Kidney epithelial cell (primary cell): ENCODE measurements around the gene PHETA1. TPM values are rescaled to one million over a fixed set of nuclear protein-coding genes. Genes with fewer than 3 reads are reported as not detected.

ENCODE experiments used
- DNase-seq: peaks from one replicate; pipeline ENCODE4 v3.0.0-alpha.2; 2010; ENCODE audit warnings: low read depth
- H3K27me3 ChIP-seq: 2 replicates; pipeline ENCODE4 v1.6.0; 2011; ENCODE audit warnings: low read length; ENCODE audit not compliant: control insufficient read depth, insufficient read depth
- H3K36me3 ChIP-seq: 2 replicates; pipeline ENCODE4 v1.5.1; 2011; ENCODE audit warnings: low read length; ENCODE audit not compliant: control insufficient read depth, insufficient read depth
- H3K4me3 ChIP-seq: 2 replicates; pipeline ENCODE4 v1.5.1; 2011; ENCODE audit warnings: low read depth, mild to moderate bottlenecking, control low read depth, low read length
- CTCF ChIP-seq: IDR thresholded peaks from 2 replicates; pipeline ENCODE4 v1.5.1; 2011; ENCODE audit warnings: mild to moderate bottlenecking, moderate library complexity, low read length, control low read depth, inconsistent platforms; ENCODE audit not compliant: insufficient read depth, poor library complexity, severe bottlenecking
- total RNA-seq: library from RNA; depleted of rRNA; stranded (reverse); fragments of >200 nt; gene quantifications from 2 replicates; pipeline ENCODE4 v1.2.3, GENCODE V29; 2015

The PHETA1 gene
- total RNA-seq, 1 donor from 2014 or later = 16.0 TPM

- no peaks in the 10 kb centered on the region for H3K27me3 ChIP-seq
- no peak for DNase-seq
- H3K36me3 ChIP-seq = no peaks in the 10 kb centered on the region
- H3K4me3 ChIP-seq = no peak overlapping the region
- TF ChIP-seq CTCF = no peak
These were observed 48.4 kb downstream of the PHETA1 start for GRCh38 chr12:111320258-111321050.

GRCh38 chr12:111319600-111320257, 49.2 kb downstream of the PHETA1 start:
- Histone ChIP-seq H3K27me3 (no peaks in the 10 kb centered on the region), H3K4me3 (no peak overlapping the region), H3K36me3 (no peaks in the 10 kb centered on the region)
- DNase-seq = no peak
- no peak for TF ChIP-seq CTCF

GRCh38 chr12:111318450-111318849, 50.4 kb downstream of the PHETA1 start:
- TF ChIP-seq CTCF = no peak
- Histone ChIP-seq H3K36me3 (no peaks in the 10 kb centered on the region), H3K4me3 (no peak overlapping the region), H3K27me3 (no peaks in the 10 kb centered on the region)
- no peak for DNase-seq

GRCh38 chr12:111316671-111317070, 52.2 kb downstream of the PHETA1 start:
- Histone ChIP-seq H3K4me3 (no peak overlapping the region), H3K36me3 (no peaks in the 10 kb centered on the region), H3K27me3 (peaks cover 3% of the 10 kb centered on the region)
- DNase-seq = no peak
- TF ChIP-seq CTCF = no peak

- TF ChIP-seq CTCF = no peak
- H3K36me3 ChIP-seq = no peaks in the 10 kb centered on the region
- no peak overlapping the region for H3K4me3 ChIP-seq
- DNase-seq = no peak
- peaks cover 14% of the 10 kb centered on the region for H3K27me3 ChIP-seq
These were observed 53.8 kb downstream of the PHETA1 start for GRCh38 chr12:111314953-111315539.
